ENCODE data around the gene FGF2. TPM values are rescaled to one million over a fixed set of nuclear protein-coding genes. Genes with fewer than 3 reads are reported as not detected.
"Not testable (repeated sequence)": the region's sequence is repeated elsewhere in the genome, so short reads cannot be mapped to it uniquely, and the experiment has no call there.

The FGF2 gene
- total RNA-seq, 1 donor: 86.5 TPM

DNA sequence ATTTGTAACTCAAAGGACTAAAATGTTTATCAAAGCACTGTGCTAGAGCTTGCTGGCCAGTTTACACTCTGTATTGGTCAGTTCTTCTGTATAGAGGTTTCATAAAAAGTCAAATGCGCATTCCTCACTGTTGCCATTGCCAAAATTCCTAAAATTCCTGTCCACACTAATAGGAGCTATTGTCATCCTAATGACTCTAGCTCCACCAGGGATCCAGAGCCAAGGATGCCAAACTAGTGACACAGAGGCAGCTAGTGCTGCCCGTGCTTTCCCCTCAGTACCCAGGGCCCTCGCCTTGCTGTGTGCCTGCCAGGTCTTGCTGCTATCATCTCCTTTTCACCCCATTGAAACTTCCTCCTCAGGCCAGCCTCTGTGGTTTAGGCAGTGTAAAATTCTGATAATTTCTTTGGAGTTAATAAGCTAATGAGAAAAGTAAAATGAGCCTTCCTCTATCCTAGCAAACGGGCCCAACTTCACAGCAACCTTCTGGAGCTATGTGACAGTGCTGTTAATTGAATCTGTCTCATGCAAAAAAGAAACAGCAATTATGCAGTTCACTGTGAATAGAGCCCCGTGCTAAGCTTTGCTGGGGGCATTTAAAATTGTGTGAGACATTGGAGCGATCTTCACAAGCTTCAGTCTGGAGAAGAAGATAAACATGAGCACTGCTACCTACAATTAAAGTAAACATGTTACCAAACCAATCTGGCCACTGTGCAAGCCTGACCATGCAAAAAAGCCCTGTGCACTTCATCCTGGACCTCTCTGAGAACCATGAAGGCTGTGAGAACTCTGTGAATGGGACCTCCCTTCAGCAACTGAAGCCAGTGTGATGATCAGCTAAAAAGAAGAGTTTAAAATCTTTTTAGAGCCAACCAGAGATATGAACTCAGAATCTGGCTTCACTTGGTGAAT lies 43.1 kb upstream of the FGF2 start:
- H3K9me3 ChIP-seq (ENCODE audit: low read depth, low read length): no peaks in the 10 kb centered on the region
- H3K27ac ChIP-seq (ENCODE audit: low read depth, low read length): peak overlapping the region; percentile 69
- no peaks in the 10 kb centered on the region for H3K27me3 ChIP-seq (ENCODE audit: insufficient read depth, low read length)
- no peaks in the 10 kb centered on the region for H3K36me3 ChIP-seq (ENCODE audit: insufficient read depth, low read length)
- H3K79me2 ChIP-seq (ENCODE audit: insufficient read depth, low read length): no peaks in the 10 kb centered on the region
- no peaks in the 10 kb centered on the region for H4K20me1 ChIP-seq (ENCODE audit: insufficient read depth, low read length)
- peak overlapping the region; percentile 2 for H3K4me3 ChIP-seq (ENCODE audit: insufficient read depth, low read length)
- no peak overlapping the region for H2AFZ ChIP-seq (ENCODE audit: low read length)
- peak; percentile 86 for DNase-seq (ENCODE audit: insufficient read length, low spot score, missing footprints)
- peak overlapping the region; percentile 60 for H3K4me2 ChIP-seq (ENCODE audit: insufficient read depth, low read length)
- TF ChIP-seq, protein P1, sequence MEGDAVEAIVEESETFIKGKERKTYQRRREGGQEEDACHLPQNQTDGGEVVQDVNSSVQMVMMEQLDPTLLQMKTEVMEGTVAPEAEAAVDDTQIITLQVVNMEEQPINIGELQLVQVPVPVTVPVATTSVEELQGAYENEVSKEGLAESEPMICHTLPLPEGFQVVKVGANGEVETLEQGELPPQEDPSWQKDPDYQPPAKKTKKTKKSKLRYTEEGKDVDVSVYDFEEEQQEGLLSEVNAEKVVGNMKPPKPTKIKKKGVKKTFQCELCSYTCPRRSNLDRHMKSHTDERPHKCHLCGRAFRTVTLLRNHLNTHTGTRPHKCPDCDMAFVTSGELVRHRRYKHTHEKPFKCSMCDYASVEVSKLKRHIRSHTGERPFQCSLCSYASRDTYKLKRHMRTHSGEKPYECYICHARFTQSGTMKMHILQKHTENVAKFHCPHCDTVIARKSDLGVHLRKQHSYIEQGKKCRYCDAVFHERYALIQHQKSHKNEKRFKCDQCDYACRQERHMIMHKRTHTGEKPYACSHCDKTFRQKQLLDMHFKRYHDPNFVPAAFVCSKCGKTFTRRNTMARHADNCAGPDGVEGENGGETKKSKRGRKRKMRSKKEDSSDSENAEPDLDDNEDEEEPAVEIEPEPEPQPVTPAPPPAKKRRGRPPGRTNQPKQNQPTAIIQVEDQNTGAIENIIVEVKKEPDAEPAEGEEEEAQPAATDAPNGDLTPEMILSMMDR (IDR thresholded peaks at IDR 0.05; ENCODE audit: extremely low read depth, low read depth, low read length): no peak
- H3K4me1 ChIP-seq (ENCODE audit: insufficient read depth, low read length): peaks cover 33% of the 10 kb centered on the region

DNA sequence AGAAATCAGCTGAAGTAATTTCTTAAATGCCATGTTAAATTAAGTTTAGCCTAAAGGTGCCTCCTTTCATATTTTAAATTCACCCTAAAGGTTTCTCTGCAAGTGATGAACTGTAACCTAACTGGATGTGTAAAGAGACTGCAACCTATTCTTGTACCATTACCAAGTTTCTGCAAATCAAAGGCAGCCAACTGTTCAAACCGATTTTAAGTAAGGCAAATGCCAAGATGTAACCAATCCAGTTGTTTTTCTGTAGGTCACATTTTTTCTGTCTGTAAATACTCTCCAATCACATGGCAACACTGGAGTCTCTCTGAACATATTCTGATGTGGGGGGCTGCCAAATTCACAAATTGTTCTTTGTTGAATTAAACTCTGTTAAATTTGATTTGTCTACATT lies 42.4 kb upstream of the FGF2 start:
- no peaks in the 10 kb centered on the region for H3K79me2 ChIP-seq (ENCODE audit: insufficient read depth, low read length)
- no peak overlapping the region for H2AFZ ChIP-seq (ENCODE audit: low read length)
- no peaks in the 10 kb centered on the region for H3K36me3 ChIP-seq (ENCODE audit: insufficient read depth, low read length)
- no peaks in the 10 kb centered on the region for H3K9me3 ChIP-seq (ENCODE audit: low read depth, low read length)
- H3K27me3 ChIP-seq (ENCODE audit: insufficient read depth, low read length): no peaks in the 10 kb centered on the region
- DNase-seq (ENCODE audit: insufficient read length, low spot score, missing footprints): no peak
- peak overlapping the region; percentile 60 for H3K4me2 ChIP-seq (ENCODE audit: insufficient read depth, low read length)
- H4K20me1 ChIP-seq (ENCODE audit: insufficient read depth, low read length): no peaks in the 10 kb centered on the region
- TF ChIP-seq, protein P1 (IDR thresholded peaks at IDR 0.05; ENCODE audit: extremely low read depth, low read depth, low read length): no peak
- H3K27ac ChIP-seq (ENCODE audit: low read depth, low read length): peak overlapping the region; percentile 69
- peaks cover 31% of the 10 kb centered on the region for H3K4me1 ChIP-seq (ENCODE audit: insufficient read depth, low read length)
- H3K4me3 ChIP-seq (ENCODE audit: insufficient read depth, low read length): no peak overlapping the region

DNA sequence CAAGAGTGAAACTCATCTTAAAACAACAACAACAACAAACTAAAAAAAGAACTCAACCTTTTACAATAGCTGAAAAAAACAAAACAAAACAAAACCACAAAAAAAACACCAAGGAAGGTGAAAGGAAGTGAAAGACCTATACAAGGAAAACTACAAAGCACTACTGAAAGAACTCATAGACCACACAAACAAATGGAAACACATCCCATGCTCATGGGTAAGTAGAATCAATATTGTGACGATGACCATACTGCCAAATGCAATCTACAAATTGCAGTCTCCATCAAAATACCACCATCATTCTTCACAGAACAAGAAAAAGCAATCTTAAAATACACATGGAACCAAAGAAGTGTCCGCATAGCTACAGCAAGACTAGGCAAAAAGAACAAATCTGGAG lies 41.5 kb upstream of the FGF2 start:
- no peak for DNase-seq (ENCODE audit: insufficient read length, low spot score, missing footprints)
- Histone ChIP-seq H3K4me2 (ENCODE audit: insufficient read depth, low read length) (no peak overlapping the region), H3K4me1 (ENCODE audit: insufficient read depth, low read length) (peaks cover 31% of the 10 kb centered on the region), H4K20me1 (ENCODE audit: insufficient read depth, low read length) (no peaks in the 10 kb centered on the region), H3K27me3 (ENCODE audit: insufficient read depth, low read length) (no peaks in the 10 kb centered on the region), H3K4me3 (ENCODE audit: insufficient read depth, low read length) (no peak overlapping the region), H3K36me3 (ENCODE audit: insufficient read depth, low read length) (no peaks in the 10 kb centered on the region), H3K79me2 (ENCODE audit: insufficient read depth, low read length) (no peaks in the 10 kb centered on the region), H3K27ac (ENCODE audit: low read depth, low read length) (no peak overlapping the region), H2AFZ (ENCODE audit: low read length) (no peak overlapping the region), H3K9me3 (ENCODE audit: low read depth, low read length) (no peaks in the 10 kb centered on the region)
- TF ChIP-seq, protein P1 (IDR thresholded peaks at IDR 0.05; ENCODE audit: extremely low read depth, low read depth, low read length): no peak

DNA sequence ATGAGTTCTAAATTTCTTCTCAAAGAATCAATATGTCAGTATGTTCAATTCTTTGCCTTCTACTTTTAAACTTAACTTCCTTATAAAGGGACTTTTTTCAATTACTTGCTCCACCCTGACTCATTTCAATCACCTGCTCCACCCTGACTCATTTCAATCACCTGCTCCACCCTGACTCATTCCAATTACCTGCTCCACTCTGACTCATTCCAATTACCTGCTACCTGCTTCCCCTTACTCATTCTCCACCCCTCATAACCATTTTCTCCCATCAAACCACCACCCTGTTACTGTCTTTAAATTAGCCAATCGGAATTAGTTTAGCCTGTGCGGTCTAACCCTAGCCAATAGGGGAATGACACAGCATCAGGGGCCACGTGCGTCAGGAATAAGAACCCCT lies 40.3 kb upstream of the FGF2 start:
- H3K4me2 ChIP-seq (ENCODE audit: insufficient read depth, low read length); H3K27ac ChIP-seq (ENCODE audit: low read depth, low read length); H2AFZ ChIP-seq (ENCODE audit: low read length); DNase-seq (ENCODE audit: insufficient read length, low spot score, missing footprints); H3K9me3 ChIP-seq (ENCODE audit: low read depth, low read length); H3K79me2 ChIP-seq (ENCODE audit: insufficient read depth, low read length); H3K4me3 ChIP-seq (ENCODE audit: insufficient read depth, low read length); H4K20me1 ChIP-seq (ENCODE audit: insufficient read depth, low read length); H3K27me3 ChIP-seq (ENCODE audit: insufficient read depth, low read length); H3K36me3 ChIP-seq (ENCODE audit: insufficient read depth, low read length): not testable (repeated sequence)
- peaks cover 31% of the 10 kb centered on the region for H3K4me1 ChIP-seq (ENCODE audit: insufficient read depth, low read length)

DNA sequence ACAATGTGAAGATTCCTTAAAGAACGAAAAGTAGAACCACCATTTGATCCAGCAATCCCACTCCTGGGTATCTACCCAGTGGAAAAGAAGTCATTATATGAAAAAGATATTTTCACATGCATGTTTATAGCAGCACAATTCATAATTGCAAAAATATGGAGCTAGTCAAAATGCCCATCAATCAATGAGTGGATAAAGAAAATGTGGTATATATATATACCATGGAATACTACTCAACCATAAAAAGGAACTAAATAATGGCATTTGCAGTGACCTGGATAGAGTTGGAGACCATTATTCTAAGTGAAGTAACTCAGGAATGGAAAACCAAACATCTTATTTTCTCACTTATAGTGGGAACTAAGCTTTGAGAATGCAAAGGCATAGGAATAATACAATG lies 39.7 kb upstream of the FGF2 start:
- not testable (repeated sequence) for DNase-seq (ENCODE audit: insufficient read length, low spot score, missing footprints); H3K79me2 ChIP-seq (ENCODE audit: insufficient read depth, low read length); H3K36me3 ChIP-seq (ENCODE audit: insufficient read depth, low read length); H3K9me3 ChIP-seq (ENCODE audit: low read depth, low read length); H3K27me3 ChIP-seq (ENCODE audit: insufficient read depth, low read length); H3K4me3 ChIP-seq (ENCODE audit: insufficient read depth, low read length); H4K20me1 ChIP-seq (ENCODE audit: insufficient read depth, low read length); H3K27ac ChIP-seq (ENCODE audit: low read depth, low read length)
- H2AFZ ChIP-seq (ENCODE audit: low read length): peak overlapping the region; percentile 23
- peak overlapping the region; percentile 2 for H3K4me2 ChIP-seq (ENCODE audit: insufficient read depth, low read length)
- peaks cover 31% of the 10 kb centered on the region for H3K4me1 ChIP-seq (ENCODE audit: insufficient read depth, low read length)
